SK-N-SH (cell line): ENCODE results near the gene PLAU. TPM values are rescaled to one million over a fixed set of nuclear protein-coding genes. Genes with fewer than 3 reads are reported as not detected.

Experiments
- CTCF ChIA-PET: fragments of 300-600, 350-600 bp; formaldehyde crosslinking; extraction: SDS; loops from one replicate; lab custom pipeline; 2021; lab: Yijun Ruan, JAX
- POLR2A ChIA-PET: fragments of 350-600 bp; sonication (Branson Sonifier 250); formaldehyde crosslinking; extraction: SDS; loops from one replicate; lab custom pipeline; 2020; ENCODE audit warnings: antibody characterized with exemption, inconsistent platforms; lab: Yijun Ruan, JAX
- DNase-seq: peaks from one replicate; pipeline ENCODE4 v3.0.0; 2012
- H2AFZ ChIP-seq: fragments of 200-600 bp; sonication (generic); 2 replicates; pipeline ENCODE4 v1.8.1; 2016; ENCODE audit warnings: antibody characterized with exemption, mild to moderate bottlenecking, low read depth
- H3F3A ChIP-seq: fragments of 200-600 bp; sonication (generic); replicated peaks from 2 replicates; pipeline ENCODE3; 2016; ENCODE audit warnings: antibody characterized with exemption, mild to moderate bottlenecking; ENCODE audit not compliant: insufficient read depth
- H3K27ac ChIP-seq, 2 experiments: fragments of 200-500 bp in 1 of 2; fragments of 200-600 bp in 1 of 2; sonication (Bioruptor generic) in 1 of 2; sonication (generic), shearing (Covaris generic) in 1 of 2; 2 replicates each; pipeline versions ENCODE4 v1.5.1 to v1.6.1; 2014 to 2016; ENCODE audit warnings: low read depth in 2 of 2, inconsistent platforms in 1 of 2, low read length in 1 of 2, mild to moderate bottlenecking in 1 of 2, mixed read lengths in 1 of 2
- H3K27me3 ChIP-seq: fragments of 200-600 bp; sonication (generic), shearing (Covaris generic); 2 replicates; pipeline ENCODE4 v1.6.1; 2016; ENCODE audit warnings: mixed run types; ENCODE audit not compliant: insufficient read depth
- H3K36me3 ChIP-seq, 2 experiments: fragments of 200-500 bp in 1 of 2; fragments of 200-600 bp in 1 of 2; sonication (Bioruptor generic) in 1 of 2; sonication (generic) in 1 of 2; replicated peaks in 1 of 2; 2 replicates each; pipeline versions ENCODE3 to v1.5.1; 2014 to 2016; ENCODE audit warnings: low read length in 1 of 2, mild to moderate bottlenecking in 1 of 2; ENCODE audit not compliant: insufficient read depth in 2 of 2, control insufficient read depth in 1 of 2
- H3K4me1 ChIP-seq, 2 experiments: fragments of 200-500 bp in 1 of 2; fragments of 200-600 bp in 1 of 2; sonication (Bioruptor generic) in 1 of 2; sonication (generic), shearing (Covaris generic) in 1 of 2; 2 replicates each; pipeline versions ENCODE4 v1.5.1 to v1.6.1; 2014 to 2016; ENCODE audit warnings: low read depth in 1 of 2, low read length in 1 of 2, mixed run types in 1 of 2; ENCODE audit not compliant: insufficient read depth in 2 of 2, control insufficient read depth in 1 of 2
- H3K4me2 ChIP-seq: fragments of 200-600 bp; sonication (generic), shearing (Covaris generic); 2 replicates; pipeline ENCODE4 v1.6.1; 2017; ENCODE audit warnings: mixed run types
- H3K4me3 ChIP-seq, 2 experiments: fragments of 200-500 bp in 1 of 2; fragments of 200-600 bp in 1 of 2; sonication (Bioruptor generic) in 1 of 2; sonication (generic), shearing (Covaris generic) in 1 of 2; 2 replicates each; pipeline versions ENCODE4 v1.5.1 to v1.8.1; 2014 to 2016; ENCODE audit warnings: low read depth in 2 of 2, inconsistent platforms in 1 of 2, low read length in 1 of 2, mild to moderate bottlenecking in 1 of 2, mixed read lengths in 1 of 2, moderate library complexity in 1 of 2
- H3K79me2 ChIP-seq: fragments of 200-600 bp; sonication (generic); 2 replicates; pipeline ENCODE4 v1.8.1; 2017; ENCODE audit warnings: mild to moderate bottlenecking; ENCODE audit not compliant: insufficient read depth
- H3K9ac ChIP-seq: fragments of 200-600 bp; sonication (generic); 2 replicates; pipeline ENCODE4 v1.6.1; 2017; ENCODE audit warnings: mixed run types
- H3K9me2 ChIP-seq: fragments of 200-600 bp; sonication (generic); 2 replicates; pipeline ENCODE4 v1.6.1; 2017; ENCODE audit warnings: mixed run types
- H3K9me3 ChIP-seq: fragments of 200-600 bp; sonication (generic); 2 replicates; pipeline ENCODE4 v1.6.1; 2017; ENCODE audit warnings: mixed run types, mild to moderate bottlenecking, moderate library complexity
- H4K20me1 ChIP-seq: fragments of 200-600 bp; sonication (generic); 2 replicates; pipeline ENCODE4 v1.6.1; 2017; ENCODE audit warnings: mild to moderate bottlenecking, mixed run types; ENCODE audit not compliant: insufficient read depth
- ELF1 ChIP-seq: IDR thresholded peaks from 2 replicates; pipeline ENCODE4 v1.4.0; 2012
- EP300 ChIP-seq, 2 experiments: IDR thresholded peaks; 2 replicates each; pipeline versions ENCODE4 v1.4.0 to v1.6.1; 2012; ENCODE audit warnings: borderline replicate concordance in 1 of 2, low read depth in 1 of 2, low read length in 1 of 2
- JUND ChIP-seq: IDR thresholded peaks from 2 replicates; pipeline ENCODE4 v1.4.0; 2012
- MEF2A ChIP-seq: IDR thresholded peaks from 2 replicates; pipeline ENCODE4 v1.4.0; 2012; ENCODE audit warnings: low read depth, borderline replicate concordance
- RAD21 ChIP-seq: IDR thresholded peaks from 2 replicates; pipeline ENCODE4 v1.6.1; 2012; ENCODE audit warnings: mild to moderate bottlenecking, low read length
- SIN3A ChIP-seq: IDR thresholded peaks from 2 replicates; pipeline ENCODE4 v1.6.1; 2012; ENCODE audit warnings: low read depth, mild to moderate bottlenecking, low read length, moderate library complexity, borderline replicate concordance
- SMC3 ChIP-seq: IDR thresholded peaks from 2 replicates; pipeline ENCODE4 v1.6.1; 2012; ENCODE audit warnings: low read depth, low read length, improper control_type of control experiment
- TCF12 ChIP-seq: IDR thresholded peaks from 2 replicates; pipeline ENCODE4 v1.4.0; 2012
- TEAD4 ChIP-seq: IDR thresholded peaks from 2 replicates; pipeline ENCODE4 v1.4.0; 2012; ENCODE audit warnings: mild to moderate bottlenecking, borderline replicate concordance; ENCODE audit not compliant: insufficient read depth
- WGBS: methylation state at CpG from one replicate; pipeline ENCODE4 v1.1.6; 2017; ENCODE audit warnings: low lambda C conversion rate; 5-methylcytosine and 5-hydroxymethylcytosine counted together
- polyA plus RNA-seq, 3 experiments: library from polyadenylated mRNA; depleted of rRNA; stranded (reverse); fragments of >200 nt; gene quantifications; 2 replicates each; pipeline ENCODE4 v1.2.3, GENCODE V29; 2012
- TF ChIP-seq, protein P1 (sequence below): fragments of 150-350 bp; IDR thresholded peaks from 2 replicates; pipeline ENCODE4 v1.6.1; 2016; ENCODE audit warnings: mild to moderate bottlenecking, low read depth, low read length
- TF ChIP-seq, protein P2 (sequence below): IDR thresholded peaks from 2 replicates; pipeline ENCODE4 v1.4.0; 2012; ENCODE audit warnings: low read depth
- TF ChIP-seq, protein P3 (sequence below): IDR thresholded peaks from 2 replicates; pipeline ENCODE4 v1.6.1; 2012; ENCODE audit warnings: mild to moderate bottlenecking, low read depth, low read length, moderate library complexity
- TF ChIP-seq, protein P4 (sequence below): fragments of 150-350 bp; IDR thresholded peaks from 2 replicates; pipeline ENCODE4 v1.6.1; 2017; ENCODE audit warnings: antibody characterized with exemption, low read length, low read depth, borderline replicate concordance
- TF ChIP-seq, protein P5 (sequence below): IDR thresholded peaks from 2 replicates; pipeline ENCODE4; 2012

The PLAU gene
- polyA plus RNA-seq, 1 of the 3 experiments (the other 2 are of a cell fraction): 200 TPM

DNA sequence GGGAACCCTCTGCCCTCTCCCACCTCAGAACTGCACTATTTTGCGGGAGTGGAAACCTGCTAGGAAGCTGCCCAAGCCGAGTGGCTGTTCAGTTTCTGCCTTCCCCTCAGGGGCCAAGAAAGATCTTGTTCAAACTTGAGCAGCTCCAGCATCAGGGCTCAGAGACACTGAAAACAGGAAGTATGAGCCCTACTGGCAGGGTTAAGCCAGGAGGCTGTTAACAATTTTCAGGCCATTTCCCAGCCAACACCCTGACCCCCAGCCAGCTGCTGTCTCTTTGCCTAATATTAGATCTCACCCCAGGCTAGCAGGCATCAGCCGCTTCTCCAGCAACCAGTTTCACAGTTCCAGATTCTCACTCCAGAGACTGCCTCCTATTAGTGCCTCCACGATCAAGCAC, 9.2 kb downstream of the PLAU start:
- Histone ChIP-seq H3K4me1 (peaks cover 4 to 10% of the 10 kb centered on the region in 2 experiments; a peak in 1 of 4 replicates), H3K4me3 (no peak overlapping the region), H3K79me2 (no peaks in the 10 kb centered on the region), H2AFZ (peak overlapping the region; percentile 75), H4K20me1 (no peaks in the 10 kb centered on the region), H3F3A (peaks cover 7% of the 10 kb centered on the region), H3K27ac (peak overlapping the region; percentile 21 to 51; a peak in 2 of 4 replicates), H3K36me3 (peaks cover 4 to 9% of the 10 kb centered on the region in 2 experiments), H3K9me2 (no peaks in the 10 kb centered on the region), H3K9ac (no peak overlapping the region), H3K27me3 (no peaks in the 10 kb centered on the region), H3K4me2 (no peak overlapping the region), H3K9me3 (no peaks in the 10 kb centered on the region)
- POLR2A ChIA-PET: interaction anchor here (0.7 kb wide), 1 partner anchor 10 kb away, joined by 3 read pairs; the partner anchor contains the start of gene PLAU
- DNase-seq: peak; percentile 64
- CTCF ChIA-PET: interaction anchor here (0.9 to 1.3 kb wide), 5 partner anchors 19 to 70 kb away, joined by 3 to 5 read pairs (median 3); no protein-coding TSS in a partner anchor
- TF ChIP-seq ELF1: no peak
- no peak for TF ChIP-seq MEF2A
- TF ChIP-seq TEAD4: no peak
- TF ChIP-seq, protein P1, sequence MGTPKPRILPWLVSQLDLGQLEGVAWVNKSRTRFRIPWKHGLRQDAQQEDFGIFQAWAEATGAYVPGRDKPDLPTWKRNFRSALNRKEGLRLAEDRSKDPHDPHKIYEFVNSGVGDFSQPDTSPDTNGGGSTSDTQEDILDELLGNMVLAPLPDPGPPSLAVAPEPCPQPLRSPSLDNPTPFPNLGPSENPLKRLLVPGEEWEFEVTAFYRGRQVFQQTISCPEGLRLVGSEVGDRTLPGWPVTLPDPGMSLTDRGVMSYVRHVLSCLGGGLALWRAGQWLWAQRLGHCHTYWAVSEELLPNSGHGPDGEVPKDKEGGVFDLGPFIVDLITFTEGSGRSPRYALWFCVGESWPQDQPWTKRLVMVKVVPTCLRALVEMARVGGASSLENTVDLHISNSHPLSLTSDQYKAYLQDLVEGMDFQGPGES: no peak
- TF ChIP-seq, protein P2, sequence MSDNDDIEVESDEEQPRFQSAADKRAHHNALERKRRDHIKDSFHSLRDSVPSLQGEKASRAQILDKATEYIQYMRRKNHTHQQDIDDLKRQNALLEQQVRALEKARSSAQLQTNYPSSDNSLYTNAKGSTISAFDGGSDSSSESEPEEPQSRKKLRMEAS: no peak
- peak in 1 of 2 experiments; percentile 11; a peak in 1 of 4 replicates for TF ChIP-seq EP300 (IDR thresholded peaks at IDR 0.05; ENCODE audit: borderline replicate concordance in 1 of 2, low read depth in 1 of 2, low read length in 1 of 2)
- no peak for TF ChIP-seq SMC3
- WGBS: 69% methylated on average over 4 of the region's 4 CpGs

DNA sequence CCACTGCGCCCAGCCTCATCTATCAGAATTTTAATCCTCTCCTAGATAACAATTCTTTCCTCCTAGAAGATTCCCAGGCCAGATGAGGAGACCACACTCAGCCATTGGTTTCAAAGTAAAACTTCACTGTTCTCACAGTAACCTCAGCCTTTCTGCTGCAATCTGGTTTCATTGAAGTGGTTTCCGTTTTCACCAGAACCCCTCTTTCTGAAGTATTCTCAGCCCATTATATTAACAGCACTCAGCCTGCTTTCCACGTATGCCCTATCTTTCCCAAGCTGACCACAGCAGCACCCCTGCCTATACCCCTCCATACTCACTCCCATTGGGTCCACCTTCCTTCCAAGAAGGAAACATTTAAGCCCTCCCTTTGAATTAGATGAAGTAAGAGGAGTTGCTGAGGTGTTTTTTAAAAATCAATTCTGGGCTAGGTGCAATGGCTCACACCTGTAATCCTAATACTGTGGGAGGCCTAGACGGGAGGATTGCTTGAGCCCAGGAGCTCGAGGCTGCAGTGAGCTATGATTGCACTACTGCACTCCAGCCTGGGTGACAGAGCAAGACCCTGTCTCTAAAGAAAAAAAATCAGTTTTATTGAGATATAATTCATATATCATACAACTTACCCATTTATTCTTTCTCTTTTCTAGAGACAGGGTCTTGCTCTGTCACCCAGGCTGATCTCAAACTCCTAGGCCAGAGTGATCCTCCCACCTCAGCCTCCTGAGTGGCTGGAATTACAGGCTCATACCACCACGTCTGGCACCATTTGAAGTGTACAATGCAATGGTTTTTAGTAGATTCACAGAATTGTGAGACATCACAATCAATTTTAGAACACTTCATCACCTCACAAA, 11.3 kb downstream of the PLAU start:
- Histone ChIP-seq H3K36me3 (no peaks in the 10 kb centered on the region), H3K79me2 (no peaks in the 10 kb centered on the region), H3K4me3 (no peak overlapping the region), H3K27ac (no peak overlapping the region), H3K4me2 (no peak overlapping the region), H3K9me2 (no peaks in the 10 kb centered on the region), H3F3A (peaks cover 7% of the 10 kb centered on the region), H3K27me3 (no peaks in the 10 kb centered on the region), H4K20me1 (no peaks in the 10 kb centered on the region), H3K9ac (no peak overlapping the region), H2AFZ (no peak overlapping the region), H3K9me3 (no peaks in the 10 kb centered on the region), H3K4me1 (peaks cover 4 to 10% of the 10 kb centered on the region in 2 experiments; a peak in 1 of 4 replicates)
- 93% methylated on average over 6 of the region's 6 CpGs for WGBS
- ChIA-PET POLR2A (no interaction called here), CTCF (interaction anchor here (0.9 to 1.2 kb wide), 2 partner anchors 18 to 159 kb away, joined by 3 read pairs; no protein-coding TSS in a partner anchor)
- no peak for DNase-seq
- TF ChIP-seq MEF2A: no peak
- no peak for TF ChIP-seq JUND
- TF ChIP-seq, protein P3, sequence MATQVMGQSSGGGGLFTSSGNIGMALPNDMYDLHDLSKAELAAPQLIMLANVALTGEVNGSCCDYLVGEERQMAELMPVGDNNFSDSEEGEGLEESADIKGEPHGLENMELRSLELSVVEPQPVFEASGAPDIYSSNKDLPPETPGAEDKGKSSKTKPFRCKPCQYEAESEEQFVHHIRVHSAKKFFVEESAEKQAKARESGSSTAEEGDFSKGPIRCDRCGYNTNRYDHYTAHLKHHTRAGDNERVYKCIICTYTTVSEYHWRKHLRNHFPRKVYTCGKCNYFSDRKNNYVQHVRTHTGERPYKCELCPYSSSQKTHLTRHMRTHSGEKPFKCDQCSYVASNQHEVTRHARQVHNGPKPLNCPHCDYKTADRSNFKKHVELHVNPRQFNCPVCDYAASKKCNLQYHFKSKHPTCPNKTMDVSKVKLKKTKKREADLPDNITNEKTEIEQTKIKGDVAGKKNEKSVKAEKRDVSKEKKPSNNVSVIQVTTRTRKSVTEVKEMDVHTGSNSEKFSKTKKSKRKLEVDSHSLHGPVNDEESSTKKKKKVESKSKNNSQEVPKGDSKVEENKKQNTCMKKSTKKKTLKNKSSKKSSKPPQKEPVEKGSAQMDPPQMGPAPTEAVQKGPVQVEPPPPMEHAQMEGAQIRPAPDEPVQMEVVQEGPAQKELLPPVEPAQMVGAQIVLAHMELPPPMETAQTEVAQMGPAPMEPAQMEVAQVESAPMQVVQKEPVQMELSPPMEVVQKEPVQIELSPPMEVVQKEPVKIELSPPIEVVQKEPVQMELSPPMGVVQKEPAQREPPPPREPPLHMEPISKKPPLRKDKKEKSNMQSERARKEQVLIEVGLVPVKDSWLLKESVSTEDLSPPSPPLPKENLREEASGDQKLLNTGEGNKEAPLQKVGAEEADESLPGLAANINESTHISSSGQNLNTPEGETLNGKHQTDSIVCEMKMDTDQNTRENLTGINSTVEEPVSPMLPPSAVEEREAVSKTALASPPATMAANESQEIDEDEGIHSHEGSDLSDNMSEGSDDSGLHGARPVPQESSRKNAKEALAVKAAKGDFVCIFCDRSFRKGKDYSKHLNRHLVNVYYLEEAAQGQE: no peak
- TF ChIP-seq, protein P4, sequence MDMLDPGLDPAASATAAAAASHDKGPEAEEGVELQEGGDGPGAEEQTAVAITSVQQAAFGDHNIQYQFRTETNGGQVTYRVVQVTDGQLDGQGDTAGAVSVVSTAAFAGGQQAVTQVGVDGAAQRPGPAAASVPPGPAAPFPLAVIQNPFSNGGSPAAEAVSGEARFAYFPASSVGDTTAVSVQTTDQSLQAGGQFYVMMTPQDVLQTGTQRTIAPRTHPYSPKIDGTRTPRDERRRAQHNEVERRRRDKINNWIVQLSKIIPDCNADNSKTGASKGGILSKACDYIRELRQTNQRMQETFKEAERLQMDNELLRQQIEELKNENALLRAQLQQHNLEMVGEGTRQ: no peak
- TF ChIP-seq, protein P1: no peak
- no peak for TF ChIP-seq SMC3
- TF ChIP-seq, protein P2: no peak
- TF ChIP-seq SIN3A: no peak
- TF ChIP-seq, protein P5, sequence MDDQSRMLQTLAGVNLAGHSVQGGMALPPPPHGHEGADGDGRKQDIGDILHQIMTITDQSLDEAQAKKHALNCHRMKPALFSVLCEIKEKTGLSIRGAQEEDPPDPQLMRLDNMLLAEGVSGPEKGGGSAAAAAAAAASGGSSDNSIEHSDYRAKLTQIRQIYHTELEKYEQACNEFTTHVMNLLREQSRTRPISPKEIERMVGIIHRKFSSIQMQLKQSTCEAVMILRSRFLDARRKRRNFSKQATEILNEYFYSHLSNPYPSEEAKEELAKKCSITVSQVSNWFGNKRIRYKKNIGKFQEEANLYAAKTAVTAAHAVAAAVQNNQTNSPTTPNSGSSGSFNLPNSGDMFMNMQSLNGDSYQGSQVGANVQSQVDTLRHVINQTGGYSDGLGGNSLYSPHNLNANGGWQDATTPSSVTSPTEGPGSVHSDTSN: no peak
- no peak for TF ChIP-seq TCF12
- TF ChIP-seq RAD21: no peak
- no peak for TF ChIP-seq TEAD4
